Ureter (tissue), 1 donor: ENCODE measurements around the gene PCK2. TPM values are rescaled to one million over a fixed set of nuclear protein-coding genes. Genes with fewer than 3 reads are reported as not detected.

ENCODE experiments used
- DNase-seq: peaks from one replicate; pipeline ENCODE4 v3.0.0-alpha.2; 2020; ENCODE audit warnings: low spot score
- total RNA-seq: library from RNA; stranded (reverse); gene quantifications from one replicate; pipeline ENCODE4 v1.2.4, GENCODE V29; 2023
- donor health status: DM: yes; HTN: yes; CAD: no.

PCK2 gene
- total RNA-seq, 1 donor from 2014 or later = 116 TPM

GRCh38 chr14:24075485-24076301 lies 18.4 kb upstream of the PCK2 start:
- DNase-seq = no peak

- no peak for DNase-seq
These were observed 17.9 kb upstream of the PCK2 start for GRCh38 chr14:24076302-24076601.

- no peak for DNase-seq
These were observed 17.0 kb upstream of the PCK2 start for GRCh38 chr14:24077086-24077485.

- no peak for DNase-seq
These were observed 16.0 kb upstream of the PCK2 start for GRCh38 chr14:24078146-24078545.

- no peak for DNase-seq
These were observed 14.5 kb upstream of the PCK2 start for GRCh38 chr14:24079491-24080141.

GRCh38 chr14:24080142-24080530 lies 14.0 kb upstream of the PCK2 start:
- DNase-seq = no peak

GRCh38 chr14:24080888-24081738 lies 13.0 kb upstream of the PCK2 start:
- DNase-seq = peak; percentile 61

GRCh38 chr14:24081739-24082211 lies 12.3 kb upstream of the PCK2 start:
- no peak for DNase-seq

GRCh38 chr14:24082411-24083080 lies 11.6 kb upstream of the PCK2 start:
- DNase-seq = no peak

- DNase-seq = no peak
These were observed 10.6 kb upstream of the PCK2 start for GRCh38 chr14:24083462-24083861.

GRCh38 chr14:24084440-24084839 lies 9.7 kb upstream of the PCK2 start:
- no peak for DNase-seq

- DNase-seq = no peak
These were observed 8.9 kb upstream of the PCK2 start for GRCh38 chr14:24085215-24085614.

GRCh38 chr14:24086193-24086955 lies 7.7 kb upstream of the PCK2 start:
- no peak for DNase-seq

GRCh38 chr14:24087004-24087403 lies 7.1 kb upstream of the PCK2 start:
- no peak for DNase-seq

GRCh38 chr14:24088095-24088494 lies 6.0 kb upstream of the PCK2 start:
- DNase-seq = no peak

GRCh38 chr14:24089890-24090289 lies 4.2 kb upstream of the PCK2 start:
- no peak for DNase-seq

- DNase-seq = no peak
These were observed 2.0 kb upstream of the PCK2 start for GRCh38 chr14:24092110-24092504.

GRCh38 chr14:24092505-24093206 lies 1.5 kb upstream of the PCK2 start:
- no peak for DNase-seq

GRCh38 chr14:24093207-24093900 lies 757 bp upstream of the PCK2 start:
- DNase-seq = no peak

- no peak for DNase-seq
These were observed 745 bp downstream of the PCK2 start for GRCh38 chr14:24094841-24095270.
